Transverse colon (tissue), 4 donors: ENCODE measurements around the gene CAV2. TPM values are rescaled to one million over a fixed set of nuclear protein-coding genes. Genes with fewer than 3 reads are reported as not detected.
A peak's percentile ranks its signal among the peaks of the same experiment; 100 is the strongest.

Experiments
- DNase-seq: peaks from one replicate; pipeline ENCODE4 v3.0.0-alpha.2; 2019
- H3K27ac ChIP-seq, 4 donors: fragments of 200-600 bp; sonication (generic); 2 replicates each; pipeline ENCODE4 v1.5.1; 2016 to 2018; ENCODE audit warnings: inconsistent platforms in 4 of 4
- H3K27me3 ChIP-seq: fragments of 200-600 bp; sonication (generic); 2 replicates; pipeline ENCODE4 v1.5.1; 2017; ENCODE audit warnings: inconsistent platforms
- H3K36me3 ChIP-seq, 4 donors: fragments of 200-600 bp; sonication (generic); 2 replicates each; pipeline ENCODE4 v1.5.1; 2017 to 2019; ENCODE audit warnings: inconsistent platforms in 4 of 4
- H3K4me1 ChIP-seq, 4 donors: fragments of 200-600 bp; sonication (generic); 2 replicates each; pipeline ENCODE4 v1.5.1; 2017 to 2020; ENCODE audit warnings: inconsistent platforms in 4 of 4
- H3K4me3 ChIP-seq, 4 donors: fragments of 200-600 bp; sonication (generic); 1 replicate in 1 of 4; 2 replicates in 3 of 4; pipeline versions ENCODE4 v1.5.1 to v1.6.1; 2017 to 2019; ENCODE audit warnings: inconsistent platforms in 4 of 4
- H3K9me3 ChIP-seq, 2 donors: fragments of 200-600 bp; sonication (generic); 2 replicates each; pipeline ENCODE4 v1.5.1; 2017 to 2019; ENCODE audit warnings: inconsistent platforms in 2 of 2
- CTCF ChIP-seq, 5 experiments: fragments of 200-600 bp in 3 of 5; fragments of 450-650 bp in 2 of 5; sonication (generic) in 3 of 5; IDR thresholded peaks; 1 replicate in 2 of 5; 2 replicates in 3 of 5; pipeline ENCODE4 v1.5.1; 2016 to 2017; ENCODE audit warnings: antibody characterized with exemption in 5 of 5, inconsistent platforms in 3 of 5, mild to moderate bottlenecking in 2 of 5, moderate library complexity in 1 of 5
- EP300 ChIP-seq: sonication (generic); formaldehyde crosslinking; IDR thresholded peaks from one replicate; pipeline ENCODE4 v1.6.1; 2017; ENCODE audit warnings: antibody characterized with exemption, low read depth
- POLR2A ChIP-seq: fragments of 450-650 bp; IDR thresholded peaks from one replicate; pipeline ENCODE4 v1.6.1; 2016; ENCODE audit warnings: antibody characterized with exemption, mild to moderate bottlenecking, moderate library complexity
- POLR2AphosphoS5 ChIP-seq, 3 donors: sonication (generic); formaldehyde crosslinking; IDR thresholded peaks; one replicate each; pipeline ENCODE4 v1.6.1; 2016; ENCODE audit warnings: antibody characterized with exemption in 3 of 3
- WGBS, 2 donors: methylation state at CpG; one replicate each; pipeline ENCODE4 v1.1.5; 2018; ENCODE audit warnings: low coverage in 1 of 2; 5-methylcytosine and 5-hydroxymethylcytosine counted together
- in situ Hi-C, 4 donors: fragments of 200-750 bp; cut with MboI; loops; one replicate each; pipeline versions ENCODE4 v1.15.0 to v1.15.1; 2017; ENCODE audit warnings: low sequenced_read_pairs in 3 of 4, low pct_ligation_motif_present in 1 of 4, low pct_unique_long_range_greater_than_20kb in 1 of 4
- intact Hi-C: fragments of 100-400 bp; cut with DNase I; formaldehyde crosslinking; loops from one replicate; pipeline ENCODE4 v1.15.1; 2023; ENCODE audit warnings: low total_unique reads
- total RNA-seq, 4 donors: library from RNA; depleted of rRNA; stranded (reverse); fragments of >200 nt; gene quantifications; one replicate each; pipeline ENCODE4 v1.1.0, GENCODE V29; 2016

CAV2 gene
- total RNA-seq, 4 donors from 2014 or later, result 4.1 to 28.3 (median 13.9) TPM

DNA sequence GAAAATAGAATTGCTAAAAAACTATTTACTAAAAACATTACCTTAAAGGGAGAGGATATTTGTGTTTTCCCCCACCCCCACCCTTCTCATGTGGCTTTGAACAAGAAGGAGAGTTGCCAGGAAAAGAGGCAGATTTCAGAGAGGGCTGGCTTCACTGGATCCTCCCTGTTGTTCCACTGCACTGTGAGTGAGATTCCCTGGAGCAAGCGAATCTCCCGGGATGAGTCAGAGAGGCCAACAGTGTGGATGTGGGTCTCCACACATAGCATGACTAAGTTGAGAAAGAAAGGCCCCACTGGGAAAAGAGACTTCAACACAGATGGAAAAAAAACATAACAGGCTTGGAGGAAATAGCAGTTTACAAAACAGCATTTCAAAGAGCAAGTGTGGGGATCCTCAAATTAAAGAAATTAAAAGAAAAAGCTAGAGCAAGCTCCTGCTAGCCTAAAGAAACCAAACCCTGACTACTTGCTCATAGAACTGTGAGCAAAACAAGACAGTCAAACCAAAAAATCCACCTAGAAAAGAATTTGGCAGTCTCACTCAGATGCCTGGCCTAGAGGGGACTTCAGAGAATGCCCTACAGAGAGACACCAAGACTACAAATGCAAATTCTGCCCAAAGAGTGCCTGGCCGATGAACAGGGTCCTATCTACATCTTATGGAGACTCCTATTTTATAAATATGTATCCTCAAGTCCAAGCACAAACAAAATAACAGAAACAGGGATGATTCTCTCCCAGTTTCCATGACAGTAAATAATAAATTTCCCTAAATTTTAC is 28.7 kb downstream of the CAV2 start:
- no peaks in the 10 kb centered on the region for H3K36me3 ChIP-seq
- H3K4me1 ChIP-seq, result peaks cover 0 to 32% (median 19%) of the 10 kb centered on the region in 4 donors
- intact Hi-C loops, result loop anchor here (10.0 kb wide), 3 partner anchors 57 to 263 kb away; no protein-coding TSS in a partner anchor
- WGBS, 2 donors, result 39 to 53% methylated on average over 3 of the region's 3 CpGs
- peak overlapping the region in 3 of 4 donors; percentile 49 to 65 (median 60) for H3K4me3 ChIP-seq
- H3K27me3 ChIP-seq, result peaks cover 45% of the 10 kb centered on the region
- in situ Hi-C loops, result loop anchor here in 1 of 4 donors (10.0 kb wide), 1 partner anchor 263 kb away; no protein-coding TSS in a partner anchor
- H3K27ac ChIP-seq, result peak overlapping the region; percentile 81 to 92 (median 90)
- no peaks in the 10 kb centered on the region for H3K9me3 ChIP-seq
- TF ChIP-seq POLR2AphosphoS5 (IDR thresholded peaks at IDR 0.05) (peak in 2 of 3 donors; percentile 25 to 53), POLR2A (no peak)
- peak; percentile 27 for DNase-seq

DNA sequence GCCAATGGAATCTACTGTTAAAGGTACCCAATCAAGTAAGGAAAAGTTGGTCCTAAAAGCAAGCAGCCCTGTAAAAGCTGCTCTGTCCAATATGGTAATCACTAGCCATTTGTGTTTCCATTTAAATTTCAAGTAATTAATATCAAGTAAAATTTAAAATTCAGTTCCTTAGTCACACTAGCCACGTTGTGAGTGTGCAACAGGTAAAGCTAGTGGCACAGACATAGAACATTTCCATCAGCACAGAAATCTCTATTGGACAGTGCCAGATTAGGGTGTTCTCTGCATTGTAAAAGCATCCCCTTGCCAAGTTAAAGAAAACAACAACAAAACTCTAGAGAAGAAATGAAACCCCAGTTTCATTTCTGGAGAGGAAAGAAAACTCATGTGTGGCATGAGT is 29.7 kb downstream of the CAV2 start:
- H3K4me1 ChIP-seq, result peaks cover 0 to 28% (median 19%) of the 10 kb centered on the region in 4 donors
- peak overlapping the region in 1 of 4 donors; percentile 65 for H3K4me3 ChIP-seq
- TF ChIP-seq POLR2A (no peak), CTCF (IDR thresholded peaks at IDR 0.05) (no peak), EP300 (no peak), POLR2AphosphoS5 (IDR thresholded peaks at IDR 0.05) (no peak)
- peak overlapping the region in 3 of 4 donors; percentile 88 to 92 (median 91) for H3K27ac ChIP-seq
- no peak for DNase-seq
- 50% methylated on average over 1 of the region's 1 CpG for WGBS, 2 donors
- no peaks in the 10 kb centered on the region for H3K9me3 ChIP-seq
- peaks cover 35% of the 10 kb centered on the region for H3K27me3 ChIP-seq
- no peaks in the 10 kb centered on the region for H3K36me3 ChIP-seq
- intact Hi-C loops, result loop anchor here (10.0 kb wide), 3 partner anchors 56 to 264 kb away; no protein-coding TSS in a partner anchor
- in situ Hi-C loops, result loop anchor here in 1 of 4 donors (10.0 kb wide), 1 partner anchor 264 kb away; no protein-coding TSS in a partner anchor

- no peak overlapping the region for H3K4me3 ChIP-seq
- TF ChIP-seq EP300, result no peak
- no peak for TF ChIP-seq CTCF (IDR thresholded peaks at IDR 0.05)
- no peak for TF ChIP-seq POLR2AphosphoS5 (IDR thresholded peaks at IDR 0.05)
- TF ChIP-seq POLR2A, result no peak
- H3K27me3 ChIP-seq, result peaks cover 24% of the 10 kb centered on the region
- peak overlapping the region in 3 of 4 donors; percentile 19 to 44 (median 39) for H3K27ac ChIP-seq
- 59 to 61% methylated on average over 3 of the region's 3 CpGs for WGBS, 2 donors
- in situ Hi-C loops, result no loop called here
- intact Hi-C loops, result no loop called here
- H3K4me1 ChIP-seq, result peaks cover 0 to 18% (median 13%) of the 10 kb centered on the region in 4 donors
- no peak for DNase-seq
- H3K9me3 ChIP-seq, result no peaks in the 10 kb centered on the region
- H3K36me3 ChIP-seq, result no peaks in the 10 kb centered on the region
Observed at GRCh38 chr7:116530107-116530820, 30.7 kb downstream of the CAV2 start.

- intact Hi-C loops, result no loop called here
- 78 to 82% methylated on average over 3 of the region's 3 CpGs for WGBS, 2 donors
- H3K4me1 ChIP-seq, result peaks cover 0 to 17% (median 6%) of the 10 kb centered on the region in 4 donors
- H3K9me3 ChIP-seq, result no peaks in the 10 kb centered on the region
- in situ Hi-C loops, result no loop called here
- peaks cover 7% of the 10 kb centered on the region for H3K27me3 ChIP-seq
- DNase-seq, result no peak
- H3K4me3 ChIP-seq, result no peak overlapping the region
- no peaks in the 10 kb centered on the region for H3K36me3 ChIP-seq
- TF ChIP-seq POLR2AphosphoS5 (IDR thresholded peaks at IDR 0.05) (no peak), CTCF (IDR thresholded peaks at IDR 0.05) (no peak), EP300 (no peak), POLR2A (no peak)
- H3K27ac ChIP-seq, result peak overlapping the region in 1 of 4 donors; percentile 26
Observed at GRCh38 chr7:116532102-116532688, 32.7 kb downstream of the CAV2 start.
